GM18499 (cell line): ENCODE measurements around the gene TIGD1.

Experiments used
- ATAC-seq: cut with Tn5 transposase; IDR thresholded peaks from one replicate; pipeline ENCODE4 v1.9.1; 2021; ENCODE audit warnings: moderate number of reproducible peaks; ENCODE audit not compliant: insufficient read depth, unreplicated experiment

TIGD1 gene

DNA sequence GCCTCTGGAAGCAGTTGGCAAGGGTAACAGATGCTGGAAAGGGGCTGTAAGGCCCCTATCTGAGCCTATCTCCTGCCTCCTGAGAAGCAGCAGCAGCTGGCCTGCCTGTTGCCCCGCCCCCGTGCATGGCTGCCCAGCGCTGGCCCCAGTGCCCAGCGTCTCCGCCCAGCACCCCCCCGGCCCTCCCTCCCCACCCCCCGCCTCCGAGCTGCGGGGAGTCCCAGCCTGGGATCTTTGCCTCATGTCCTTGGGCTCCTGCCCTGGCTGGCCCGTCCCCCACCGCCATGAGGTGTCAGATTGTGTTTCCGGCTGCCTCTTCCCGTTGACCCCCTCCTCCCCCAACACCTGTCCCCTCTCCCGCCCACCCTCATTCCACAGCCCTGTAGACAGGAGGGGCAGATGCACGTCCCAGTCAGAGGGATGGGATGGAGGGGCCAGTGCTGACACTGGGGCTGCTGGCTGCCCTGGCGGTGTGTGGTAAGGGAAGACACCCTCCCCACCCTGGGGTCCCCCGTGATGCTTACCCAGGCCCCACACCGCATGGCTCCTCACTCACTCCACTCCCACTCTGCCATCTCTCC is 24.5 kb downstream of the TIGD1 start, which contains the start of gene CHRND:
Gene CHRND, plus strand, starts transcription at position 370 of the 581 bp plus-strand sequence. Its CDS starts 56 bp downstream, at position 426.
- no peak for ATAC-seq

GRCh38 chr2:232525199-232525598 is 25.2 kb downstream of the TIGD1 start:
- no peak for ATAC-seq

DNA sequence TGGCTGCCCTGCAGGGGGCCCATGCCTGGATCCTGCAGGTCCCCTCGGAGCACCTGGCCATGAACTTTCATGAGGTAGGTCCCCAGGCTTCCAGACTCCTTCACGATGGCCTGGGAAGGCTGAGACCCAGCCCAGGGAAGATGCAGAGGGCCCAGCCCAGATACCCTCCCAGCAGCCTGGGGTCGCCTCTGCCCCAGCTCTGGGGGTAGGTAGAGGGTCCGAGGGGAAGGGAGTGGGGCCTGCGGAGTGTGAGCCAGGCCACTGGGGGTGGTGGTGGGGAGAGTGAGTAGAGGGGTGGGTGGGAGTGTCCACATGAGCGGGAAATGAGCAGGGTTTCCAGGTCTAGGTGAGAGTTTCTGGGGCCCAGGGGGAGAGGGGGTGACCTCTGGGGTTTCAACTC is 25.6 kb downstream of the TIGD1 start:
- ATAC-seq = no peak

GRCh38 chr2:232523682-232524597 is 26.4 kb downstream of the TIGD1 start:
- ATAC-seq = no peak

DNA sequence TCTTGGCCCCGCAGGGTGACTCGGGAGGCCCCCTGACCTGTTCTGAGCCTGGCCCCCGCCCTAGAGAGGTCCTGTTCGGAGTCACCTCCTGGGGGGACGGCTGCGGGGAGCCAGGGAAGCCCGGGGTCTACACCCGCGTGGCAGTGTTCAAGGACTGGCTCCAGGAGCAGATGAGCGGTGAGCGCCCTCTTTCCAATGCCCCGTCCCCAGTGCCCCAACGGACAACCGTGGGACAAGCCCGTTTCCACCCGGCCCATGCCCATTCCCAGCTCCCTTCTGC is 27.0 kb downstream of the TIGD1 start:
- no peak for ATAC-seq

GRCh38 chr2:232522623-232523401 is 27.5 kb downstream of the TIGD1 start:
- ATAC-seq = no peak

DNA sequence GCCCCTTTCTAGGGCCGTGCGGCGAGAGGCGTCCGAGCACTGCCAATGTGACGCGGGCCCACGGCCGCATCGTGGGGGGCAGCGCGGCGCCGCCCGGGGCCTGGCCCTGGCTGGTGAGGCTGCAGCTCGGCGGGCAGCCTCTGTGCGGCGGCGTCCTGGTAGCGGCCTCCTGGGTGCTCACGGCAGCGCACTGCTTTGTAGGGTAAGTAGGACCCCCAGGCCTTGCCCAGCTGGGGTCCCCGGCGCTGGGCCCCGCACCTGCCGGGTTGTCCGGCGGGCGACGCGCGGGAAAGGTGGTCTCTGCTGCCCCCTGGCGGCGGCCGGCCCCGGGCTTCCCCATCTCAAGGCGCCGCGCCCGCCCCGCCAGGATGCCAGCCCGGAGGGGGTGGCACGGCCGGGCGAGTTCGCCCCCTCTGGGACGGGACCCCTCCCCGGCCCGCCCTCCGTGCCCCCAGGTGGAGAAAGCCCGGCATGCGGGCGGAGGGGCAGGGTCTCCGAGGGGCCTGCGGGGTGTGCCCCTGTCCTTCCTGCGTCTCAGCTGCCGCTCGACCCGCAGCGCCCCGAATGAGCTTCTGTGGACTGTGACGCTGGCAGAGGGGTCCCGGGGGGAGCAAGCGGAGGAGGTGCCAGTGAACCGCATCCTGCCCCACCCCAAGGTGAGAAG is 28.3 kb downstream of the TIGD1 start:
- no peak for ATAC-seq

DNA sequence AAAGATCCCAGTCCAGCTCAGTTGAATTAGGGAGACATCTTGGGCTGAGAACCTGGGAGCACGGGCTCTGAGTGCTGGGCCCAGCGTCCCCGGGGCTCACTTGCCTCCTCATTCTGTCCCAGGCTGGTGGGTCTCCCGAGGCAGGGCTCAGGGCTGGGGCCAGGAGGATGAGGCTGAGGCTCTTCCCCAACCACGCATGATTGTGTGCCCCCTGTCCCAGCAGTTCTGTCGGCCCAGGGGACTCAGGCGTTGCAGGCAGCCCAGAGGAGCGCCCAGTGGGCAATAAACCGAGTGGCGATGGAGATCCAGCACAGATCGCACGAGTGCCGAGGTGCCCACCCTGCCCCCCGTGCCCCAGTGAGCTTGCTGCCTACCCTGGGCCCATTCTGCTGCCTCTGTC is 29.3 kb downstream of the TIGD1 start:
- ATAC-seq = no peak

GRCh38 chr2:232520489-232520888 is 29.9 kb downstream of the TIGD1 start:
- no peak for ATAC-seq

DNA sequence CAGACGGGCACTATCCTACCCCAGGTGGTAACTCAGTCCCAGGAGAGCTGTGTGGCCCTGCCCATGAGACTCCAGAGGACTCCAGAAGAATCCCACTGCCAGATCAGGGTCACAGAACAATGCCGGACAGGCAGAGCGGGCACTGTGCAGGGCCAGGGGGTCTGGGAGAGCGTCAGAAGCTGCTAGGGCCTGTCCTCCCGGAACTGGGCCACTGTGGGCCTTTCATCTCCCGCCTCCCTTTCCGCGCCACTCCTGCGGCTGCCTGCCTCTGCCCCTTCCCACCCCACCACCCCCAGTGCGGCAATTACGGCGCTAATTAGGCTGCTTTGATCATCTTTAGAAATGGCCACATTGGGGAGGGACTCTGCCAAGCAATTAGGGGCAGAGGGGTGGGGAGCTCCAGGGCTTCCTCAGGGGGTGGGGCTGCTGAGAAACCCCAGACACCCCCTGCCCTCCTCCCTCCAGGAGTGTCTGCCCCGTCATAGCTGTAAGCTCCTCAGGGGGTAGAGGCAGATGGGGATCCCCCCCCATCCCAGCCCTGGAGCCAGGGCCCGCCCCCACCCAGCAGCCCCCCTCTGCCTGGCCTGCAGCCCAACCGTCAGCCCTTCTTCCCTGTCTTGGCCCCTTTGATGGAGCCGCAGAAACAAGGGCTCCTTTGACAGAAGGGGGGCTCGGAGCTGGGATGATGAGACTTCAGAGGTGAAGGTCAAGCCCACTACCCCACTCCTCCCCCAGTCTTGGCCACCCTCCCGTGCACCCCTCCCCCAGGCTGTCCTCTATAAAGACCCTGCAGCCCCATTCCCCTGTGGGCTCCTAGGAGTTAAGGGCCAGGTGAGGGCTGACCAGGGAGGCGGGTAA is 30.5 kb downstream of the TIGD1 start, which contains the start of gene PRSS56:
Gene PRSS56, plus strand, starts transcription at position 808 of the 858 bp plus-strand sequence. CDS start 211 bp downstream, outside the sequence.
- no peak for ATAC-seq

GRCh38 chr2:232518844-232519243 is 31.5 kb downstream of the TIGD1 start:
- ATAC-seq = no peak

- ATAC-seq = no peak
Measured at GRCh38 chr2:232516551-232516950, 33.8 kb downstream of the TIGD1 start.

DNA sequence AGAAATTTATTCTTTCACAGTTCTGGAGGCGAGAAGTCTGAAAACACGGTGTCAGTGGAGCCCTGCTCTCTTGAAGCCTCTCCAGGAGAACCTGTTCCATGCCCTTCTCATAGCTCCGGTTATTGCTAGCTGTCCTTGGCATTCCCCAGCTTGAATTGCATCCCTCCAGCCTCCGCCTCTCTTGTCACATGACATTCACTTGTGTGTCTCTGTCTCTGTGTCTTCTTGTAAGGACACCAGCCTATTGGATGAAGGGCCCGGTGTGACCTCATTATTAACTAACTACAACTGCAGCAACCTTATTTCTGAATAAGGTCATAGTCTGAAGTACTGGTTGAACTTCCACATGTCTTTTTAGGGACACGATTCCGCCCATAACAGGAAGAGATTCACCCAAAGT is 34.7 kb downstream of the TIGD1 start:
- no peak for ATAC-seq

GRCh38 chr2:232513353-232513752 is 37.0 kb downstream of the TIGD1 start:
- ATAC-seq = no peak

GRCh38 chr2:232512602-232513001 is 37.8 kb downstream of the TIGD1 start:
- no peak for ATAC-seq

GRCh38 chr2:232511336-232511890 is 38.9 kb downstream of the TIGD1 start:
- no peak for ATAC-seq

DNA sequence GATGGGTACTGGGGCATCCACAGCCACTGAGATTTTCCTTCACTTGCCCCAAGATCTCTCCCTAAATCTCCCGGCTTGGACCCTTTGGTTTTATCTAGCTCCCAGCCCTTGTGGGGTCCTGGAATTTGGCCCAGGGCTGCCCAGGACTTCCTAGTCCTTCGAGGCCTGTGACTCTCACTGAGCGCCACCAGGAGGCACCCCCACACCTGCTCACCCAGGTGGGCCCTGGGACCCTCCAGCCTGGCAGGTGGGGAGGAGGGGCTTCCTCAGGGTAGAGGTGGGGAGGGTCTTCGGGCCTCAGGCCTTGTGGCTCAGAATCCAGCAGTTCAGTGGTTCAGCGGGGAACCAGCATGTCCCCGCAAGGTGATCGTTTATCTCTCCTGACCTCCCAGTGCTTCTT is 42.1 kb downstream of the TIGD1 start:
- ATAC-seq = no peak

- ATAC-seq = no peak
Measured at GRCh38 chr2:232506709-232507108, 43.6 kb downstream of the TIGD1 start.

- ATAC-seq = no peak
Measured at GRCh38 chr2:232505856-232506255, 44.5 kb downstream of the TIGD1 start.
